Fibroblast of peridontal ligament (primary cell): ENCODE measurements around the gene MEOX1.
A peak's percentile ranks its signal among the peaks of the same experiment; 100 is the strongest.
"Not testable (repeated sequence)": the region's sequence is repeated elsewhere in the genome, so short reads cannot be mapped to it uniquely, and the experiment has no call there.

Experiments
- DNase-seq: peaks from one replicate; pipeline ENCODE4 v3.0.0-alpha.2; 2010; ENCODE audit errors: extremely low read depth

MEOX1 gene

DNA sequence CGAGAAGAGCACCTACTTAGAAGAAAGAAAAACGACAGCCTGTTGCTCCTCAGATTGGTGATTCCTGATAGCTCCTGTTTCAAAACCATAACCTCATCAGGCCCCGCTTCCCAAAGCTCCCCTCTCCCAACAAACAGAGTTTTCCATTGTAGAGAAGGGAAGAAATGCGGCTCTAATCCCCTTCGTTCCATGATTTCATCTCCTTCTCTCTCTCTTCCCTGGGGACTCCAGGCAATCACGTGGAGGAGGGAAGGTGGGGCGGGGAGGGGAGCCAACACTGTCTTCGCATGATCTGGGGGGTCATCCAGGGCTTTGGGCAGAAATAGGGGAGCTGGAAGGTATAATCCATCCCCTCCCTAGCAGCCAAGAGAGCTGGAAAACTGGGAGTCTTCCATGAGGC is 43.4 kb downstream of the MEOX1 start:
- DNase-seq, result no peak

GRCh38 chr17:43616852-43617251 is 44.9 kb downstream of the MEOX1 start:
- DNase-seq, result no peak

- no peak for DNase-seq
These were observed 45.3 kb downstream of the MEOX1 start for GRCh38 chr17:43616421-43616820.

GRCh38 chr17:43616029-43616351 is 45.7 kb downstream of the MEOX1 start:
- DNase-seq, result no peak

DNA sequence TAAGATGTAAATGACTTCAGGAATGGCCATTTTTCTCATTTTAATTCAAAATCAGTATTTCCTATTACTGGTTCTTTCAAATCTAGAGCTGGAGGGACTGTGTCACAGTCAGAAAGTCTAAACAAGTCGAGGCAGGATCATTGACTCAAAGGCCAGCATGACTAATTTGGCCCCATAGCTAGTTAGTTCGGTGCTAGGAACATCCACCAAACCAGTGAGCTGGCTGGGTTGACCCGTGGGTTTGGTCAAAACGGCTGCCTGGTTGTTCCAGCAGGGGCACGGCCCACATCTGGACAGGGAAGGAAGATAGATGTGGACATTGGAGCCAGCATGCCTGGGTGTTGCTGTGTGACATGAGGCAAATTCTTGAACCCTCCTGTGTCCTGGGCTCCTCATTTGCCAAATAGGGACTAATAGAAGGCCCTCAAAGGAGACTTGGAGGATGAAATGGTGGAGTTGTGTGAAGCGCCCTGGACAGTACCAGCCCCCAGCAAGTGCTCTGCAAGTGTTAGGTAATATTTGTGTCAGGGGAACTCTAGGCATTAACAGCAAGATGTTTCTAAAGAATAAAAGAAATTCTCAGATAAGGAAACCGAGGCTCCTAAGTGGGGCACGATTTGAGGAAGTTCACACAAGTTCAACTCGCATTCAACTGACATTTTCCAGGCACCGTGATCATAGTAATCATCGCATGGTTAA is 46.2 kb downstream of the MEOX1 start:
- peak; percentile 13 for DNase-seq

DNA sequence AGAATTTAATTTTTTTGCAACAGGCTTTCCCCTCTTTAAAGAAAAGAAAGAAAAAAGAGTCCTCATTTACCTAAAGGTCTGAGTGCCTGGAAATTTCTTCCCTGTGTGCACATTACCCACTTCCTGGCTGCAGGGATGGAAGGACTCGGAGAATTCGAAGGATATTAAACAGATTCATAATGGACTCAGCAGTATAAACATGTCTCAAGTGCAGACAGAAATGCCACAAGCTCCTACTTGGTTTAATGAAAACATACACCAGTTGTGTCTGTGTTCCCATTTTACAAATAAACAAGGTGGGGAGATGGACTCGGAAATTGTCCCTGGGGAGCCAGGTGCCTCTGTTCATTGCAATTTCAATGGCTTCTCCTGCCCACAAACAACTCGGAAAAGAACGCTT is 47.2 kb downstream of the MEOX1 start:
- DNase-seq, result no peak

- DNase-seq, result no peak
These were observed 47.8 kb downstream of the MEOX1 start for GRCh38 chr17:43613917-43614316.

- DNase-seq, result no peak
These were observed 49.2 kb downstream of the MEOX1 start for GRCh38 chr17:43612515-43612914.

GRCh38 chr17:43611230-43611969 is 50.3 kb downstream of the MEOX1 start:
- DNase-seq, result no peak

- DNase-seq, result no peak
These were observed 51.9 kb downstream of the MEOX1 start for GRCh38 chr17:43609613-43610385.

- no peak for DNase-seq
These were observed 53.4 kb downstream of the MEOX1 start for GRCh38 chr17:43608313-43608712.

DNA sequence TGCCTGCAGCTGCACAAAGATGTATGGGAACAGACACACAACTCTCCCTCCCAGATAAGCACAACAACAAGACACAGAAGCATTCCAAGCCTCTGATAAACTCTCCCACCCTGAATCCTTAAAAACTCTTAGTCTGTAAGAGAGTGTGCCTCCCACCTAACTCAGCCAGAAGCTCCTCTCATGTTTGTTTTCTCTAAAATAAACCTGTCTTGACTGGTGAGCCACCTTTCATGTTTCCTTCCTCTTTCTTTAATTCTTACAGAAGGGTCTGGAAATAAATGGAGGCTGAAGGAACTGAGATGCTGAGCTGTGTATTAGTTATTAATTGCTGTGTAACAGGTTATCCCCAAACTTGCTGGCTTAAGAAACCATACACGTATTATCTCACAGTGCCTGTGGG is 57.2 kb downstream of the MEOX1 start:
- no peak for DNase-seq

DNA sequence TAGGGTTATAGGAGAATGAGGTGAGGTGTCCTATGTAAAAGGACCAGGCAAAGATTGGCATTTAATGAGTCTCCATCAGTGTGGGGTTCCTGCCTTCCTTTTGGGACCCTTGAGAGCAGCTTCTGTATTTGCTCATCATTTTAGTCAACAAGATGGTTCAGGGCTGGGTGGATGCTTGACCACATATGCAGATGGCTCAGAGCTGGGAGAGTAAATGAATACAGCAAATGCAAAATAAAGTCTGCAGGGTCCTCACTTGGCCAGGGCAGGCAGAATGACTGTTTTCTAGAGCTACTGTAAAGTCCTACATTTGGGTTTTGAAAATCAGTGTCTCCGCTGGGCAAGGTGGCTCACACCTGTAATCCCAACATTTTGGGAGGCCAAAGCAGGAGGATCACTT is 58.4 kb downstream of the MEOX1 start:
- no peak for DNase-seq

DNA sequence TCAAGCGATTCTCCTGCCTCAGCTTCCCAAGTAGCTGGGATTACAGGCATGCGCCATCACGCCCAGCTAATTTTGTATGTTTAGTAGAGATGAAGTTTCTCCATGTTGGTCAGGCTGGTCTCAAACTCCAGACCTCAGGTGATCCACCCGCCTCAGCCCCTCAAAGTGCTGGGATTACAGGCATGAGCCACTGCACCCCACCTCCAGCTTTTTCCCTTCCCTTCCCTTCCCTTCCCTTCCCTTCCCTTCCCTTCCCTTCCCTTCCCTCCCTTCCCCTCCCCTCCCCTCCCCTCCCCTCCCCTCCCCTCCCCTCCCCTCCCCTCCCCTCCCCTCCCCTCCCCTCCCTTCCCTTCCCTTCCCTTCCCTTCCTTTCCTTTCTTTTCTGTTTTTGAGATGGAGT is 59.2 kb downstream of the MEOX1 start:
- not testable (repeated sequence) for DNase-seq

DNA sequence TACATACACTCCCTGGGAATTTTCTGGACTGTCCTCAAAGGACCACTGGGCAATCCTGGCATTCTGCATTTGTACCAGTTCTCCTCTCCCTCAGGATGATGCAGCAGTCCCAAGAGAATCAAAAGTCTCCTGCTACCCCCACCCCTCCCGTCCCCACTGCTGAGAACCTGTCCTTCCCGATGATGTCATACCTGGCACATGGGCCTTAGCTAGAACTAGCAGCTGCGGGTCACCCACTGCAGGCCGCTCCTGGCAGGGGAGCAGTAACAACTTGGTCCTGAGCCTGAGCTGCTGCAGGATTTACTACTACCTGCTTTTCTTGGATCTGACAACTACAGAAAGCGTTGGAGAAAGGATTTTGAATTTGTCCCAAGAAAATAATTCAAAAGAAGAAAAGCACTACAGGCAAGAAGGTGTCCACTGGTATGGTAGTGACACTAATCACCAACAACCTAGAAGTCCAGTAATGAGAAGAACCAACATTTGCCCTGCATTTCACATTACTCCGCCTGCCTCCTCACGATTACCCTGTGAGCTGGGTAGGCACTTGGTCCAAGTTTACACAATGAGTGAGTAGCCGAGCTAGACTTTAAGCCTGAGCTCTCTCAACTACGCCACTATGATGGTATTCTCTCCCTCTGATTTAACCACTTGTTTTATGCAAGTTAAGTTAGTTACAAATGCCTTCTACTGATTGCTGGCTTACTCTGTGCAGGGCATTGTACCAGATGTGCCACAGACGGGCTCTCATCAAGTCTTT is 60.3 kb downstream of the MEOX1 start:
- peak; percentile 45 for DNase-seq

GRCh38 chr17:43599835-43600234 is 61.9 kb downstream of the MEOX1 start:
- peak; percentile 87 for DNase-seq

- DNase-seq, result no peak
These were observed 62.7 kb downstream of the MEOX1 start for GRCh38 chr17:43599046-43599395.

DNA sequence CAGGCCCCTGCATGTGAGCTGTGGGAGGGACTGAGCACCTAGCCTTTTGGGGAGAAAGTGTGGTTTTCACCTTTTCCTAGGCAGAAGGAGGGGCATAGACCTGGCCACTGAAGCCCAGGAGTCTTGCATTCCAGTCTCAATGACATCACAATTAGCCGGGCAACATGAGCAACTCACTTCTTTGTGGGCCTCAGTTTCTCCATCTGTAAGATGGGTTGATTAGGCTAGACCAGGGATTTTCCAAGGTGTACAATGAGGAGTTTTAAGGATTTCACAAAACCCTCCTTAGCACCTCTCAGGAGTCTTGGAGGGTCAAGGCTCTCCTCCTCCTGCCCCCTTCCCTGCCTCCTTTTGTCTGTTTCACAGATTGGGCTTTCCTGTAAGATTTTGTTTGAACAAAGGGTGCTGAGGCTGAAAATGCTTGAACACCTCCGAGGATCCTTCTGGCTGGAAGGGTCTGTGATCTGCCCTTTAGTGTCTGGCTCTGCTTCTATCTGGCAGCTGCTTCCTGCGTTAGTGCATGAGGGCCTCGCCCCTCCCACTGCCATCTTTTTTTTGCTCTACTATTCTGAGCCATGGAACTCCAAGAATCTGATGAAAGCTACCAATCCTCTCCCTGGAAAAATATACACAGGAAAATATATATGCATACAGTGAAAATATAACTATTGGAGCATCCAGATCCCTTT is 63.2 kb downstream of the MEOX1 start:
- no peak for DNase-seq

GRCh38 chr17:43597624-43598356 is 63.9 kb downstream of the MEOX1 start:
- DNase-seq, result no peak

DNA sequence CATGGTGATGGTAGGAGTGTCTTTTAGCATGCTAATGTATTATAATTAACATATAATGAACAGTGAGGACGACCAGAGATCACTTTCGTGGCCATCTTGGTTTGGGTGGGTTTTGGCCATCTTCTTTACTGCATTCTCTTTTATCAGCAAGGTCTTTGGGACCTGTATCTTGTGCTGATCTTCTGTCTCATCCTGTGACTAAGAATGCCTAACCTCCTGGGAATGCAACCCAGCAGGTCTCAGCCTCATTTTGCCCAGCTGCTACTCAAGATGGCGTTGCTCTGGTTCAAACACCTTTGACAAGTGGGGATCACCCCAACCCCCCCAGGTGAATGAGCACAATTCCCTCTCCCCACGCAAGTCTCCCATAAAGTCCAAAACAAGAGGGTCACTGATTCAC is 66.3 kb downstream of the MEOX1 start:
- DNase-seq, result no peak
